ENCODE measurements around the gene KL.

DNA sequence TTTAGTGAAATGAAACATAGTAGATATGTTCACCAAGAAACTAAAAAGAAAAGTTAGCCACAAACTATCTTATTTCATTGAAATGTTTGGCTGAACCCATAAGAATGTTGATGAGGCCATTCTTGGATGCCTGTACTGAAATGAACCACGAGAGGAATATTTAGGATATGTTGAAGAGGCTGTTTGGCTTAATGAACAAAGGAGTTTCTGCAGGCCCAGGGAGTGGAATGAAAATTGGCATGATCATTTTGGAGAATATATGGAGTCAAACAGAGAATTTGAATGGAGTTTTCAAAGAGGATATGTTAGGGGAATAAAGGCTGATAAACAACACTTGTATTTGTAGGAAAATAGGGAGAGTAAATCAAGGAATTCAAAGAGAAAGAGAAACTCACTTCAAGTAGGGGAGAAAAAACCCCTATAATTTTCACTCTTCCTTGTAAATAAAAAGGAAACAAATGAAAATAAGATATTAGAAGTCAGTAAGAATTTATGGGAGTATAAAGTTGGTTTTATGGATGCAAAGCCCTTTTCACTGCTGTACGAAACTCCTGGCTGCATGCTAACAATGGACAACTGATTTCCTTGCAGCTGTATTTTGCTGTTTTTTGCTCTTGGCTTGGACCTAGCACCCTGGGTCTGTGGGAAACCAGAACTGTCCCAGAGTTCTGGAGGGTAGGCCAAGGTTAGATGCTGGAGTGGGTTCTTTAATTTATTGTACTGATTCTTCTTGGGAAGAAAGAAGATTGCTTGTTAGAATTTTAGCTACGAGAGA, 36.5 kb downstream of the KL start:
- TF ChIP-seq SUZ12 (IDR thresholded peaks at IDR 0.05; ENCODE audit: extremely low read depth, insufficient read depth, insufficient read length): no peak
- TF ChIP-seq ZNF274 (IDR thresholded peaks at IDR 0.05; ENCODE audit: low read depth, low read length): no peak
- no peak for TF ChIP-seq YY1 (IDR thresholded peaks at IDR 0.05; ENCODE audit: insufficient read depth, insufficient read length)
